GM18951 (cell line): ENCODE data around the gene EHF.

Experiments
- POLR2A ChIP-seq: IDR thresholded peaks from 4 replicates; pipeline ENCODE4 v1.6.1; 2011; ENCODE audit warnings: mild to moderate bottlenecking; ENCODE audit not compliant: insufficient read length, insufficient read depth; ENCODE audit errors: extremely low read depth
- in situ Hi-C: fragments of 300-500 bp; cut with MboI; formaldehyde crosslinking; loops from one replicate; pipeline ENCODE4 v1.12.0; 2022; ENCODE audit warnings: low sequenced_read_pairs, mixed read lengths, inconsistent platforms; ENCODE audit not compliant: unreplicated experiment

The EHF gene

DNA sequence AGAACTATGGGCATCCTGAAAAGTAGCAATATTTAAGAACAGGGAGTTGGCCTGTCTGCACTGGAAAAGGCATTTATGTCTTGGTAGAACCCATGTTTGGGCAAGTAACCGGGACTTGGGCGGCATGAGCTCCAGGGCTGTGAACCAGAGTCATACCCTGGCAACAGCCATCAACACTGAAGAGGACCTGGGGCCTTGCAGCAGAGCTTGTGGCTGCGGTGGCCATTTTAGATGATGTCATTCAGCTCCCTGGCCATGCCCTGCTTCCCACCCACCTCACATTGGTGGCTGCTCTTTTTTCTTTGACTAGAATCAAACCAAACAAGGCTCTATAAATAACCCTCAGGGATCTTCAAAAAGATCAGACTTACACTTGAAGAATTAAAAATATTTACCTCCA, 26.6 kb downstream of the EHF start:
- in situ Hi-C loops, result no loop called here

DNA sequence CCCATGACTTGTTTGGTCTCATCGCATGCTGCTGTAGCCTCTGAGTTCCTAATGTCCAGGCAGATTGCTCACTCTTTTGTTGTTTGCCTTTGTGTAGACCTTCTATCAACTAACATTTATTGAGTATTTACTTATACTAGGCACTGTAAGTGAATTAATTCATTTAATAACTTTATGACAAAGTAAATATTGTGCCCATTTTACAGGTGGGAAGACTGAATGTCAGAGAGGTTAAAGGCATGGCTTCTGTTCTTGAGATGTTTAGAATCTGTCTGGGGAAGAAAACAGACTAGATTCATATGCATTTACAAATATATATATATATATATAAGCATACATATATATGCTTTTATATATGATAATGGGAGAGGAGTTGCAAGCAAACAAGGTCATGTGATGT, 27.1 kb downstream of the EHF start:
- TF ChIP-seq POLR2A, result no peak
- in situ Hi-C loops, result no loop called here

More for the DNA sequence above, 26.6 kb downstream of the EHF start:
- TF ChIP-seq POLR2A, result no peak

DNA sequence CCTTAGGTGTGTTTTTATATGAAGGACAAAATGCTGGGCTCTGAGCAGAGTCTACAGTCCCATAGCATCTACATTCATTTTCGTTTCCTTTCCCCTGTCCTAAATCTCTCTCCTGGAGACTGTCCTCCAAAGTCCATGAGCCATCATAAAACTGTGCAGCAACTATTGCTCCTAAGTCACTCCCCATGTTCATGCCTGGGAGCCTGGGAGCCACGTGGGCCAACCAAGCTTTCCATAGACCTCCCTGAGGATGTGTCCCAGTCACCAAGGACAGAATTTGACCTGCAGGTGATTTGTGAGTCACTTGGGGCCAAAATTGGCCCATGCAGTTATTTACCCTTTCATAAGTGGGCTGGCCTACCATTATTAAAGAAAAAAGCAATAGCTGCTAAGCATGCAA, 28.7 kb downstream of the EHF start:
- TF ChIP-seq POLR2A, result no peak
- in situ Hi-C loops, result no loop called here

DNA sequence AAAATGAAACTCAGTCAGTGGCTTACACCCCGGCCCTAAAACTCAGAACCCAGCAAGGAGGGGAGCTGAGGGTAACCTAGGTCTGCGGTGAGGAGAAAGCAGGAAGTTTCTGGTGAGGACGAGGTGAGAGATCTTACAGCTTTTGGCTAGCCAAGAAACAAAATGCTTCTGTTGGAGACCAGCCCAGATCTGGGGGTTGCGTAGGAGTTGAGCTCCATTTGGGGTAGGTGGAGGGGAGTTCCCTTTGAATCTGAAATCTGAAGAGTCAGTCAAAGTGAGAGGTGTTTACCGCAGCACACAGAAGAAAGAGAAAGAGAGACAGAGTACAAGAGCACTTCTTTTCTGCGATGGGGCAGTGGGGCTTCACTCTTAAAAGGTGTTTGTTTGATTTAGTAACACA, 29.6 kb downstream of the EHF start:
- in situ Hi-C loops, result no loop called here
- no peak for TF ChIP-seq POLR2A

DNA sequence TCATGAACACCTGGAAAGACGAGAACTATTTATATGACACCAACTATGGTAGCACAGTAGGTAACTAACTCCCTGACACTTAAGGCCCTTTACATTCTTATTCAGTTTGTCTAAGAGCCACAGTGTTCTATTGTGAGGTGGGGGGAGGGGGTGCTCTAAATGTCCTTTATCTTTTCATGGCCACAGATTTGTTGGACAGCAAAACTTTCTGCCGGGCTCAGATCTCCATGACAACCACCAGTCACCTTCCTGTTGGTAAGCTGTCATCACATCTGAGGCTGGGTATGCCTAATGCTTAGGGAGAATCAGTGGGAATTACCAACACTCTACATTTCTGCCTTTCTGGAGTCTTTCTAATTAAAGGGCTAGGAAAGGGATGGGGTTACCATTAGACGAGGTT, 30.7 kb downstream of the EHF start:
- in situ Hi-C loops, result no loop called here
- no peak for TF ChIP-seq POLR2A

DNA sequence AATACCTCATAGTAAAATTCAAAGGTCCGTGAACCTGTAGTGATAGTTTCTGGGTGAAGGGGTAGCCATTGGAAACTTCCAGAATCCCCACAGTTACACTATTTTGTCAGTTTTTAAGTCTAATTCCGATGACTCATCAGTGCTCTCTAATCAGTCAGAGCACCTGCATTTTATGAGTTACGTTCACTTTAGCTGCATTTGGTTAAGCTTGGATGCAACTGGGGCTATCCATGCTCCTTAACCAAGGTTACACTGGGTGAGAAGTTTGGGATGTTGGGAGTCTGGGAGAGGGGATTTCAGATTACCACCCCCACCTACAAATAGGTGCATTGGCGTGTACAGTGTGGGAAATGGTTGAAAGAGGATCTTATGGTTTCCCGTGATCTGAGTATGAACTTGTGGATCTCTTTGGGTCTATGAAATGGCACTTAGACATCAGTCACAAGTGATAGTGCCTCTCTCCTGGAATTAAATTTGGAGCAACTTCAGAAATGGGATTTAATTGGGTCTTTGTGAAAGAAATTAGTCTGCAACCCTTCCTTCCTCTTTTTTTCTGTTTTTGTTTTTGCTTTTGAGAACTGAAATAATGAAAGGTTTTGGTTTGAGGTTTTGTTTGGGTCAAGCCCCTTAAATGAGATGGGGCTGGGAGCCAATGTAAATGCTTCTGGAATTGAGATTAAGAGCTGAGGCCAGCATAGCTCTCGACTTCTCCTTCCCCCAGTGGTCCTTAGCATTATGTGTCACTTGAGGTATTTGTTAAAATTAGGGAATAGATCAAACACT, 31.5 kb downstream of the EHF start:
- in situ Hi-C loops, result no loop called here

DNA sequence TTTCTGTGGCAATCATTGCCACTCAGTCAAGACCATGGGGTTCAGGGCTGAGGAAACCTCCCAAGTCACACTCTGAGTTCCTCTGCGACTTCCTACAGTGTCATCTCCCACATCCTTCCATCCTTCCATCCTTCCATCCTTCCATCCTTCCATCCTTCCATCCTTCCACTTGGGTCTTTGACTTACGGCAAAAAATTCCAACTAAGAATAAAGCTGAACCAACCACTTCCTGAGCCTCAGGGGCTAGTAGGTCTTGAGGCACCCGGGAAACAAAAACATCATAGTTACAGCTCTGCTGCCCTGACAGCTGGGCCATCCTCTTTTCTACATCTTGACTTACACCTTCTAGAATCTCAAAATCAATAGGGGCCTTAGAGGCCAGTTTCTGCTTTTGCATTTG, 32.1 kb downstream of the EHF start:
- no peak for TF ChIP-seq POLR2A
- in situ Hi-C loops, result no loop called here

More for the DNA sequence above, 31.5 kb downstream of the EHF start:
- TF ChIP-seq POLR2A, result no peak

DNA sequence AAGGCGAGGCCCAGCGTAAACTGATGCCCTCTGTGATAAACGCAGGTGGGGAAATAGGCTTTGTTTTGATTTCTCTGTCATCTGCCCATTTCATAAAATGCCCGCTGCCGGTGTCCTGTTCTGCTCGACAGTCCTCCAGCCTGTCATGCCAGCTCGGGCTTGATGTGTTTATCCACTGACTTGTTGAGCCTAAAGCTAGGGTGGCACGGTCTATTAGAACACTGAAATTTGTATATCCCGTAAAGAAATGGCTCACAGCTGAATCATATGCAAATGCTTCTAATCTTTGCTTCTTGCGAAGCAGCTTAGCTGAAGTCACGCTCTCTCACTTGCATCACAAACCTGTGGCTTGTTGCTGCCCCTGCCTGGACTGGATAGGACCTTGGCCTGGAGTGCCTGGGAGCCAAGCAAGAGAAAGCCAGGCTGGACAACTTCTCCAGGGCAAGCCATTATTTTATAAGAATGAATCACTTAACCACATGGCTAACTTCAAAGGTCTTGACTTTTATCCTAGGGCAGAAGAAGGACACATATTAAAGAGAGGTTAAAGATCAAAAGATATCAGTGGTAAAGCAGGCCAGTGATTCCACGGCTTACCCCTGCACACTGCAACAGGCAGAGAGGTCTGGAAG, 33.1 kb downstream of the EHF start:
- TF ChIP-seq POLR2A, result no peak
- in situ Hi-C loops, result no loop called here

DNA sequence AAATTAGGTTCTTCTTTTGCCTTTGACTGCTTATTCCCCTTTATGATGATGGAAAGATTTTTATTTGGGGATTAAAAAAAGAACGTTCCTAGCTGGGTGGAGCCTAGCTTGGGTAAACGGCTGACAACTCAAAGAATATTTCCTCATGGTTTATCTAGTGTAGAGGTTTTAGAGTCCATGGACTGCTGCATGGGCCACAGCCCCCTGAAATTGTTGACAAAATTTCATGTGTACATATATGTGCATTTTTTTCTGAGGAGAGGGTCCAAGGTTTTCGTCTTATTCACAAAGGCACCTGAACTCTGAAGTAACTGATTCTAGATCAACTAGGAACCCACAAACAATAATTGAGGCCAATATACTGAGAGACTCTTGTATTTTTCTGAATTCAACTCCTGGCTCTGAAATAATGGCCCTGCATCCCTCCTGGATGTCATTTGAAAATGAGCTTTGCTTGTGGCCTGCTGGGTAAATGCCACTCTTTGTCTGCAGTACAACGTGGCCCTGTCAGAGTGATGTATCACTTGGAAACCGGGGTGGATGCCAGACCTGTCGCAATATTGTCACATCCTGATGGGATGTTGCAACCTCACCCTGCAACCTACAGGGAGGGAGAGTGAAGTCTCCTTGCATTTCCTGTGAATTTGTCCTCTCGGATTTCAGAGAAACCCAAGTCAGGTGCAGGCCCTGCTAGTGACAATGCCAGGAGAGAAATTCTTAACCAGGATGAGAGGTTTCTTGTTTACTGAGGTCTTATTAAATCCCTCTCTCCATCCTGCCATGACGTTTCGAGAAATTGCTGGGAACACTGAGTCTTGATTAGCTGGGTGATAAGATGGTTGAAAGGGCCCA, 33.8 kb downstream of the EHF start:
- in situ Hi-C loops, result no loop called here

DNA sequence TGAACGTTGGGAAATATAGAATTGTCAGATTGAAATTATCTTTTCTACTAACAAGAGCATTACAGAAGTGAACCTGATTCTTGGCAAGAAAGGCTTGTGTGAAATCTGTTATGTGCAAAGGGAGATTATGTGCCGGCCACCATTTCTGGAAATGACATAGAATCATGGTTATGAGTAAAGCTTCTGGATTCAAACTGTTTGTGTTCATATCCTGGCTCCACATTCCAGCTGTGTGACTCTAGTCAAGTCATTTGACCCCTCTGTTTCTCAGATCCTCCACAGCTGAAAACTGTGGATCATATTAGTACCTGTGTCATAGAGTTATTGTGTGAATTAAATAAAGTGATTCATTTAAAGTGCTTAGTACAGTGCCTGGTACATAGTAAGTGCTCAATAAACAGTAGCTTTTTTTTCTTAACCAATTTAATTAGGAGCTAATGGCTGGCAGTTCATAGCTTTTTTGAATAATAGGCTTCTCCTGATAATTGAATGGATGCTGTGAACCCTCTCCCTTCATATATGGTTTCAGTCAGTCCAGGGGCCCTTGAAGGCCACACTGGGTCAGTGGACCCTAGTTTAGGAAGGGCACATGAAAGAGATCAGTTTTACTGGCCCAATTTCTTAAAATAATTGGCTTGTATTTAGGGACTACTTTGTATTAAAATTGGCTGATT, 34.6 kb downstream of the EHF start:
- no peak for TF ChIP-seq POLR2A
- in situ Hi-C loops, result no loop called here

More for the DNA sequence above, 33.8 kb downstream of the EHF start:
- no peak for TF ChIP-seq POLR2A

DNA sequence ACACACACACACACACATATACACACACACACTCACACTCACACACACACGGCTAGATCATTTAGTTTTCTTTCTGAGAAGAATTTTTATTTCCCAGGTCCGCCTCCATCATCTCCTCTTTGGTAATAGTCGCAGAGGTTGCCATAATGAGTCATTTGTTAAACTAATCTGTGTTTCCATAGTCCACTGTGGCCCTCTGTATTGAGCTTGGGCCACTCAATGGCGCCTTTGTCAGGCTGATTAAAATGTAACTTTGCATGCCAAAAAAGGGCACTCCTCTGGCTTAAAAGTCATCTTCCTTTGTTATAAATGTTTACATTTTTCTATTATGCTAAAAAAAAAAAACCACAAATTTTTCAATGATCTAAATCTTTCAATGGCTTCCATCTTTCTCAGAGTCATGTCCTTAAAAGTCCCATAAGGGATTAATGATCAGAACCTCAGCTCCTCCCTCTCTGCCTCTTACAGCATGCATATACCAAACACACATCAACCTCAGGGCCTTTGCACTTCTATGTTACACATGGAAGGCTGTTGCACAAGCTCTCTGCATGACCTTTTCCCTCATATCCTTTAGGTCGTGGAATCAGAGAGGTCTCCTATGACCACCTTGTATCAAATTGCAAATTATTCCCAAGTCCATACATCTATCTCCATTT, 35.3 kb downstream of the EHF start:
- in situ Hi-C loops, result no loop called here
- no peak for TF ChIP-seq POLR2A

DNA sequence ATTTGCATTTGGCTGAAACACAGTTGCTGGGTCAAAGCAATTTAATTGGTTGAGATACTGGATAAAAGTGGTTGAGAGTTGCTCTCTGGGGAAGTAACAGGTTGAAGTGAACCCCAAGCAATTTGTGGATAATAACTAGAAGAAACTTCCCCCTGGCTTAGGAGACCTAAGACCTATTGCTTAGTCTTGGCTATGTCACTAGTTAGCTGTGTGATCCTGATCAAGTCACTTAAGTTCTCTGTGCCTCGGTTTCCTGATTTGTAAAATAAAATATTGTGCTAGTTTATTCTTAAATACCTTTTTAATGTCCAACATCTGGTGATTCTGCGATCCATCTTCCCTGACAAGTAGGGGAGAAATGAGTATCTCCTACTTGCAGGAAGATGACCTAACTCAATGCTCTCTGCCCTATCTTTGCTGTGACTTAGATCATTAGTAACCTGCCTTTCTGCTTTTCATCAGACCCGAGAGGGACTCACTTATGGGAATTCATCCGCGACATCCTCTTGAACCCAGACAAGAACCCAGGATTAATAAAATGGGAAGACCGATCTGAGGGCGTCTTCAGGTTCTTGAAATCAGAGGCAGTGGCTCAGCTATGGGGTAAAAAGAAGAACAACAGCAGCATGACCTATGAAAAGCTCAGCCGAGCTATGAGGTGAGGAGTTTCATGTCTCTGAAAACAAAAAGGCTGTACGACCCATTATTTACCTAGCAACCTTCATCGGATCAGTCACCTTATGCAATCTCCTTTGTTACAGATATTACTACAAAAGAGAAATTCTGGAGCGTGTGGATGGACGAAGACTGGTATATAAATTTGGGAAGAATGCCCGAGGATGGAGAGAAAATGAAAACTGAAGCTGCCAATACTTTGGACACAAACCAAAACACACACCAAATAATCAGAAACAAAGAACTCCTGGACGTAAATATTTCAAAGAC, 37.5 kb downstream of the EHF start:
- in situ Hi-C loops, result no loop called here
- TF ChIP-seq POLR2A, result no peak
